H1 (cell line): Measurements from ENCODE around the gene RPS6KB2. TPM values are rescaled to one million over a fixed set of nuclear protein-coding genes. Genes with fewer than 3 reads are reported as not detected.

Source experiments
- CTCF ChIA-PET: fragments of 300-600 bp; sonication (Branson Sonifier 250); formaldehyde crosslinking; loops from one replicate; lab custom pipeline; 2021; ENCODE audit not compliant: partially characterized antibody; lab: Charles Lee
- POLR2A ChIA-PET: fragments of 300-600 bp; sonication (Branson Sonifier 250); formaldehyde crosslinking; loops from one replicate; lab custom pipeline; 2021; ENCODE audit warnings: inconsistent platforms; ENCODE audit not compliant: partially characterized antibody; lab: Charles Lee
- DNase-seq, 2 experiments: peaks; one replicate each; pipeline versions ENCODE4 v3.0.0 to v3.0.0-alpha.2; 2010 to 2022; ENCODE audit warnings: low spot score in 2 of 2, low read depth in 1 of 2, mixed read lengths in 1 of 2
- FAIRE-seq: peaks from 2 replicates; lab custom pipeline; 2011; peaks lifted over from hg19 to GRCh38; lab: Jason Lieb, UNC
- H2AFZ ChIP-seq: 2 replicates; pipeline ENCODE4 v1.8.1; 2012; ENCODE audit warnings: low read length, inconsistent platforms
- H2AK5ac ChIP-seq: 2 replicates; pipeline ENCODE4 v1.6.1; 2013; ENCODE audit warnings: low read depth, low read length
- H2BK120ac ChIP-seq: replicated peaks from 2 replicates; pipeline ENCODE3; 2013; ENCODE audit warnings: low read depth, low read length, inconsistent platforms
- H2BK12ac ChIP-seq: 2 replicates; pipeline ENCODE4 v1.6.1; 2013; ENCODE audit warnings: low read depth, low read length
- H2BK15ac ChIP-seq: 2 replicates; pipeline ENCODE4 v1.6.1; 2013; ENCODE audit warnings: low read length
- H2BK20ac ChIP-seq: 2 replicates; pipeline ENCODE4 v1.6.1; 2013; ENCODE audit warnings: low read length
- H2BK5ac ChIP-seq: 2 replicates; pipeline ENCODE4 v1.6.1; 2013; ENCODE audit warnings: low read depth, low read length
- H3K14ac ChIP-seq: 2 replicates; pipeline ENCODE4 v1.6.1; 2013; ENCODE audit warnings: inconsistent platforms; ENCODE audit not compliant: insufficient read length
- H3K18ac ChIP-seq: 2 replicates; pipeline ENCODE4 v1.6.1; 2013; ENCODE audit warnings: low read length; ENCODE audit errors: extremely low read depth
- H3K23ac ChIP-seq: 2 replicates; pipeline ENCODE4 v1.6.1; 2013; ENCODE audit warnings: inconsistent platforms; ENCODE audit not compliant: insufficient read length
- H3K23me2 ChIP-seq: 2 replicates; pipeline ENCODE4 v1.6.1; 2013; ENCODE audit warnings: low read depth, low read length
- H3K27ac ChIP-seq: 2 replicates; pipeline ENCODE4 v1.6.1; 2011; ENCODE audit warnings: low read depth, low read length, inconsistent platforms
- H3K27me3 ChIP-seq, 4 experiments: replicated peaks in 1 of 4; 1 replicate in 1 of 4; 2 replicates in 3 of 4; pipeline versions ENCODE4 v1.6.1 to v1.8.1; 2011 to 2013; ENCODE audit warnings: low read length in 3 of 4, mild to moderate bottlenecking in 3 of 4, inconsistent platforms in 2 of 4, mixed read lengths in 2 of 4, moderate library complexity in 1 of 4; ENCODE audit not compliant: control insufficient read depth in 3 of 4, insufficient read depth in 3 of 4; ENCODE audit errors: extremely low read depth in 1 of 4
- H3K36me3 ChIP-seq, 4 experiments: 2 replicates each; pipeline versions ENCODE4 v1.6.1 to v1.8.1; 2011 to 2013; ENCODE audit warnings: mild to moderate bottlenecking in 4 of 4, low read length in 3 of 4, moderate library complexity in 2 of 4, control low read depth in 1 of 4, inconsistent platforms in 1 of 4; ENCODE audit not compliant: insufficient read depth in 4 of 4, control insufficient read depth in 2 of 4
- H3K4ac ChIP-seq: replicated peaks from 2 replicates; pipeline ENCODE3; 2013; ENCODE audit warnings: low read length, low read depth, mixed read lengths, inconsistent platforms; ENCODE audit not compliant: insufficient read length
- H3K4me1 ChIP-seq, 4 experiments: replicated peaks in 1 of 4; 1 replicate in 1 of 4; 2 replicates in 3 of 4; pipeline versions ENCODE4 v1.6.1 to v1.8.1; 2011 to 2013; ENCODE audit warnings: low read length in 3 of 4, inconsistent platforms in 2 of 4, mixed read lengths in 1 of 4; ENCODE audit not compliant: insufficient read depth in 4 of 4, control insufficient read depth in 3 of 4
- H3K4me2 ChIP-seq, 2 experiments: 2 replicates each; pipeline versions ENCODE4 v1.6.1 to v1.8.1; 2011 to 2013; ENCODE audit warnings: low read depth in 2 of 2, low read length in 2 of 2, control low read depth in 1 of 2, inconsistent platforms in 1 of 2, mild to moderate bottlenecking in 1 of 2; ENCODE audit not compliant: insufficient read depth in 1 of 2
- H3K4me3 ChIP-seq, 4 experiments: fragments of 200-600, 300-600 bp in 1 of 4; sonication (generic), shearing (Covaris generic), sonication (Bioruptor Twin) in 1 of 4; 2 replicates each; pipeline versions ENCODE4 v1.5.1 to v1.8.1; 2011 to 2016; ENCODE audit warnings: low read length in 4 of 4, low read depth in 3 of 4, control low read depth in 2 of 4, inconsistent platforms in 2 of 4, mild to moderate bottlenecking in 2 of 4, mixed read lengths in 1 of 4, moderate library complexity in 1 of 4; ENCODE audit not compliant: insufficient read depth in 2 of 4; ENCODE audit errors: extremely low read depth in 1 of 4
- H3K56ac ChIP-seq: replicated peaks from 2 replicates; pipeline ENCODE3; 2013; ENCODE audit warnings: low read depth, mild to moderate bottlenecking, mixed read lengths, low read length, inconsistent platforms; ENCODE audit not compliant: insufficient read length
- H3K79me1 ChIP-seq: 2 replicates; pipeline ENCODE4 v1.6.1; 2013; ENCODE audit warnings: low read depth, low read length, control low read depth
- H3K79me2 ChIP-seq, 2 experiments: 2 replicates each; pipeline versions ENCODE4 v1.6.1 to v1.8.1; 2012 to 2013; ENCODE audit warnings: low read length in 2 of 2, mild to moderate bottlenecking in 2 of 2, inconsistent platforms in 1 of 2; ENCODE audit not compliant: insufficient read depth in 2 of 2, control insufficient read depth in 1 of 2
- H3K9ac ChIP-seq, 4 experiments: replicated peaks in 1 of 4; 1 replicate in 1 of 4; 2 replicates in 3 of 4; pipeline versions ENCODE4 v1.6.1 to v1.8.1; 2011 to 2013; ENCODE audit warnings: low read depth in 3 of 4, low read length in 3 of 4, control low read depth in 2 of 4, mild to moderate bottlenecking in 2 of 4, moderate library complexity in 2 of 4, inconsistent platforms in 1 of 4; ENCODE audit errors: extremely low read depth in 1 of 4
- H3K9me3 ChIP-seq, 2 experiments: 2 replicates each; pipeline versions ENCODE4 v1.6.1 to v1.8.1; 2012 to 2013; ENCODE audit warnings: mild to moderate bottlenecking in 2 of 2, moderate library complexity in 2 of 2, control low read depth in 1 of 2, inconsistent platforms in 1 of 2, low read depth in 1 of 2, low read length in 1 of 2, mixed read lengths in 1 of 2; ENCODE audit not compliant: insufficient read depth in 2 of 2
- H4K20me1 ChIP-seq, 2 experiments: replicated peaks in 1 of 2; 2 replicates each; pipeline versions ENCODE3 to v1.8.1; 2011 to 2013; ENCODE audit warnings: inconsistent platforms in 2 of 2, low read length in 2 of 2, mild to moderate bottlenecking in 1 of 2; ENCODE audit not compliant: insufficient read depth in 2 of 2, control insufficient read depth in 1 of 2
- H4K5ac ChIP-seq: 2 replicates; pipeline ENCODE4 v1.6.1; 2013; ENCODE audit warnings: low read length, low read depth, mixed read lengths, inconsistent platforms; ENCODE audit not compliant: insufficient read length
- H4K8ac ChIP-seq: 2 replicates; pipeline ENCODE4 v1.8.0; 2013; ENCODE audit warnings: mild to moderate bottlenecking, moderate library complexity, low read length, inconsistent platforms; ENCODE audit not compliant: insufficient read depth; ENCODE audit errors: extremely low read depth
- H4K91ac ChIP-seq: replicated peaks from 2 replicates; pipeline ENCODE3; 2013; ENCODE audit warnings: low read length, mixed read lengths, inconsistent platforms; ENCODE audit not compliant: insufficient read length
- EP300 ChIP-seq, 2 experiments: IDR thresholded peaks; 1 replicate in 1 of 2; 2 replicates in 1 of 2; pipeline ENCODE4 v1.6.1; 2011 to 2012; ENCODE audit warnings: low read depth in 2 of 2, low read length in 2 of 2, mild to moderate bottlenecking in 2 of 2, borderline replicate concordance in 1 of 2, inconsistent platforms in 1 of 2, moderate library complexity in 1 of 2
- GTF2F1 ChIP-seq: IDR thresholded peaks from 2 replicates; pipeline ENCODE4 v1.6.1; 2012; ENCODE audit warnings: low read depth, low read length, improper control_type of control experiment, borderline replicate concordance
- POLR2A ChIP-seq, 2 experiments: IDR thresholded peaks; 1 replicate in 1 of 2; 2 replicates in 1 of 2; pipeline ENCODE4 v1.6.1; 2011; ENCODE audit warnings: low read depth in 2 of 2, low read length in 2 of 2, mild to moderate bottlenecking in 2 of 2; ENCODE audit errors: control extremely low read depth in 1 of 2
- WGBS, 2 experiments: shearing (Covaris generic) in 1 of 2; methylation state at CpG; one replicate each; pipeline versions ENCODE4 v1.1.6 to v1.1.7; 2013 to 2015; ENCODE audit warnings: low lambda C conversion rate in 2 of 2, mixed read lengths in 2 of 2, inconsistent platforms in 1 of 2, low coverage in 1 of 2, missing lambda C conversion rate in 1 of 2; ENCODE audit not compliant: insufficient replicate concordance in 2 of 2, insufficient coverage in 1 of 2, insufficient read length in 1 of 2; ENCODE audit errors: extremely low coverage in 1 of 2, missing lambda C conversion rate in 1 of 2; 5-methylcytosine and 5-hydroxymethylcytosine counted together
- polyA plus RNA-seq, 7 experiments: library from polyadenylated mRNA; depleted of rRNA in 3 of 7; stranded (reverse) in 5 of 7; unstranded in 2 of 7; fragments of >200 nt in 5 of 7; fragments of 200-250 nt in 2 of 7; gene quantifications; 1 replicate in 5 of 7; 2 replicates in 1 of 7; 4 replicates in 1 of 7; pipeline versions ENCODE4 v1.2.1 to v1.2.3, GENCODE V29; 2011 to 2013; ENCODE audit warnings: missing spikeins in 2 of 7, mixed read lengths in 2 of 7
- total RNA-seq: library from RNA; stranded (reverse); fragmentation: NEBNext Ultra II Directional; extraction: Animal tissue kit (Norgen Biotek cat#: 25700); gene quantifications from 2 replicates; pipeline ENCODE4 v1.2.1, GENCODE V29; 2021

RPS6KB2 gene
- total and polyA plus RNA-seq, 2 of the 8 experiments (the other 6 are each of a cell fraction or from before 2014, with no cell fraction given), result 41.0 to 47.1 TPM

GRCh38 chr11:67398661-67399563 is 29.4 kb upstream of the RPS6KB2 start:
- peaks cover 0 to 13% of the 10 kb centered on the region in 2 experiments for H4K20me1 ChIP-seq
- 93% methylated on average over 26 of the region's 31 CpGs; no CpG with 5 or more reads in 1 of the 2 experiments for WGBS, 2 experiments
- H2BK120ac ChIP-seq, result no peak overlapping the region
- ChIA-PET POLR2A (interaction anchor here (1.4 to 4.3 kb wide), 8 partner anchors 12 to 69 kb away, joined by 3 to 25 read pairs (median 6); partner anchors contain the start of genes CARNS1 and PTPRCAP), CTCF (interaction anchor here (1.4 to 34.8 kb wide), 2 partner anchors 25 to 41 kb away, joined by 3 to 1305 read pairs; partner anchors contain the start of gene POLD4)
- no peak overlapping the region for H3K14ac ChIP-seq
- H3K27me3 ChIP-seq, result no peaks in the 10 kb centered on the region
- no peak overlapping the region for H3K4me3 ChIP-seq
- no peak overlapping the region for H3K23ac ChIP-seq
- H3K9ac ChIP-seq, result no peak overlapping the region
- no peak overlapping the region for H2BK12ac ChIP-seq
- H2BK5ac ChIP-seq, result peak overlapping the region; percentile 35; the same call in 1 of the 2 replicates
- no peak overlapping the region for H3K56ac ChIP-seq
- no peak overlapping the region for H3K27ac ChIP-seq
- H3K79me1 ChIP-seq, result peaks cover 3% of the 10 kb centered on the region
- DNase-seq, result no peak
- H4K5ac ChIP-seq, result no peak overlapping the region
- H2AFZ ChIP-seq, result no peak overlapping the region
- H3K9me3 ChIP-seq, result no peaks in the 10 kb centered on the region
- no peak overlapping the region for H3K4ac ChIP-seq
- peaks cover 4% of the 10 kb centered on the region; the same call in 1 of the 2 replicates for H3K23me2 ChIP-seq
- H2AK5ac ChIP-seq, result no peak overlapping the region
- no peak for FAIRE-seq
- H3K36me3 ChIP-seq, result peaks cover 6 to 21% (median 18%) of the 10 kb centered on the region in 4 experiments; a peak in 6 of 8 replicates
- peaks cover 0 to 10% of the 10 kb centered on the region in 2 experiments; a peak in 2 of 4 replicates for H3K79me2 ChIP-seq
- H2BK15ac ChIP-seq, result no peak overlapping the region
- TF ChIP-seq EP300 (IDR thresholded peaks at IDR 0.05; ENCODE audit: borderline replicate concordance in 1 of 2, low read depth in 2 of 2, low read length in 2 of 2) (no peak), POLR2A (IDR thresholded peaks at IDR 0.05; ENCODE audit: control extremely low read depth in 1 of 2, low read depth in 2 of 2, low read length in 2 of 2) (peak in 1 of 2 experiments; percentile 10; a peak in 1 of 3 replicates), GTF2F1 (no peak)
- TF ChIP-seq, all 59 proteins: peak for 1
- Histone ChIP-seq H4K91ac (peak overlapping the region; percentile 40), H3K4me2 (no peak overlapping the region), H3K4me1 (peaks cover 0 to 11% (median 4%) of the 10 kb centered on the region in 4 experiments; a peak in 5 of 7 replicates), H2BK20ac (no peak overlapping the region), H4K8ac (peak overlapping the region; percentile 46; the same call in 1 of the 2 replicates), H3K18ac (no peak overlapping the region)
